ENCODE results near the gene CGN.

The CGN gene

GRCh38 chr1:151482017-151482416 is 29.2 kb upstream of the CGN start:
- Mint-ChIP-seq H3K4me3 (no peak overlapping the region), H3K27me3 (peaks cover 4% of the 10 kb centered on the region), H3K9me3 (no peaks in the 10 kb centered on the region), H3K4me1 (no peaks in the 10 kb centered on the region), H3K36me3 (ENCODE audit: insufficient read depth) (no peaks in the 10 kb centered on the region), H3K27ac (ENCODE audit: low read depth) (no peak overlapping the region)
- DNase-seq (ENCODE audit: low spot score in 2 of 2) (no peak), ATAC-seq (replicated peaks; ENCODE audit: extremely low read depth, poor library complexity, severe bottlenecking) (no peak)

GRCh38 chr1:151485685-151486255 is 25.4 kb upstream of the CGN start:
- ATAC-seq (replicated peaks; ENCODE audit: extremely low read depth, poor library complexity, severe bottlenecking) = no peak
- H3K27me3 Mint-ChIP-seq = no peaks in the 10 kb centered on the region
- H3K9me3 Mint-ChIP-seq = no peaks in the 10 kb centered on the region
- DNase-seq (ENCODE audit: low spot score in 2 of 2) = no peak
- H3K4me1 Mint-ChIP-seq = no peaks in the 10 kb centered on the region
- no peaks in the 10 kb centered on the region for H3K36me3 Mint-ChIP-seq (ENCODE audit: insufficient read depth)
- no peak overlapping the region for H3K4me3 Mint-ChIP-seq
- H3K27ac Mint-ChIP-seq (ENCODE audit: low read depth) = no peak overlapping the region

GRCh38 chr1:151486557-151486956 is 24.6 kb upstream of the CGN start:
- no peaks in the 10 kb centered on the region for H3K36me3 Mint-ChIP-seq (ENCODE audit: insufficient read depth)
- no peaks in the 10 kb centered on the region for H3K9me3 Mint-ChIP-seq
- H3K4me1 Mint-ChIP-seq = no peaks in the 10 kb centered on the region
- DNase-seq (ENCODE audit: low spot score in 2 of 2) (no peak), ATAC-seq (replicated peaks; ENCODE audit: extremely low read depth, poor library complexity, severe bottlenecking) (no peak)
- no peak overlapping the region for H3K27ac Mint-ChIP-seq (ENCODE audit: low read depth)
- H3K27me3 Mint-ChIP-seq = no peaks in the 10 kb centered on the region
- no peak overlapping the region for H3K4me3 Mint-ChIP-seq

GRCh38 chr1:151491641-151492040 is 19.5 kb upstream of the CGN start:
- no peak for ATAC-seq (replicated peaks; ENCODE audit: extremely low read depth, poor library complexity, severe bottlenecking)
- no peaks in the 10 kb centered on the region for H3K4me1 Mint-ChIP-seq

GRCh38 chr1:151492120-151492519 is 19.1 kb upstream of the CGN start:
- Mint-ChIP-seq H3K27ac (ENCODE audit: low read depth) (no peak overlapping the region), H3K9me3 (no peaks in the 10 kb centered on the region), H3K27me3 (no peaks in the 10 kb centered on the region), H3K4me3 (no peak overlapping the region), H3K36me3 (ENCODE audit: insufficient read depth) (no peaks in the 10 kb centered on the region), H3K4me1 (no peaks in the 10 kb centered on the region)
- ATAC-seq (replicated peaks; ENCODE audit: extremely low read depth, poor library complexity, severe bottlenecking) = no peak
- no peak for DNase-seq (ENCODE audit: low spot score in 2 of 2)

More at GRCh38 chr1:151491641-151492040, 19.5 kb upstream of the CGN start:
- Mint-ChIP-seq H3K9me3 (no peaks in the 10 kb centered on the region), H3K36me3 (ENCODE audit: insufficient read depth) (no peaks in the 10 kb centered on the region), H3K27ac (ENCODE audit: low read depth) (no peak overlapping the region), H3K4me3 (no peak overlapping the region), H3K27me3 (no peaks in the 10 kb centered on the region)
- no peak for DNase-seq (ENCODE audit: low spot score in 2 of 2)

- no peaks in the 10 kb centered on the region for H3K4me1 Mint-ChIP-seq
- H3K9me3 Mint-ChIP-seq = no peaks in the 10 kb centered on the region
- H3K27ac Mint-ChIP-seq (ENCODE audit: low read depth) = no peak overlapping the region
- no peak overlapping the region for H3K4me3 Mint-ChIP-seq
- no peaks in the 10 kb centered on the region for H3K36me3 Mint-ChIP-seq (ENCODE audit: insufficient read depth)
- ATAC-seq (replicated peaks; ENCODE audit: extremely low read depth, poor library complexity, severe bottlenecking) = no peak
- no peak for DNase-seq (ENCODE audit: low spot score in 2 of 2)
- H3K27me3 Mint-ChIP-seq = no peaks in the 10 kb centered on the region
Measured at GRCh38 chr1:151493042-151493441, 18.1 kb upstream of the CGN start.

GRCh38 chr1:151494741-151495281 is 16.4 kb upstream of the CGN start:
- DNase-seq (ENCODE audit: low spot score in 2 of 2) = no peak
- ATAC-seq (replicated peaks; ENCODE audit: extremely low read depth, poor library complexity, severe bottlenecking) = no peak
- H3K4me3 Mint-ChIP-seq = no peak overlapping the region
- no peaks in the 10 kb centered on the region for H3K27me3 Mint-ChIP-seq
- H3K36me3 Mint-ChIP-seq (ENCODE audit: insufficient read depth) = no peaks in the 10 kb centered on the region
- H3K9me3 Mint-ChIP-seq = no peaks in the 10 kb centered on the region
- no peaks in the 10 kb centered on the region for H3K4me1 Mint-ChIP-seq
- no peak overlapping the region for H3K27ac Mint-ChIP-seq (ENCODE audit: low read depth)

GRCh38 chr1:151495316-151495715 is 15.9 kb upstream of the CGN start:
- ATAC-seq (replicated peaks; ENCODE audit: extremely low read depth, poor library complexity, severe bottlenecking) (no peak), DNase-seq (ENCODE audit: low spot score in 2 of 2) (no peak)
- no peaks in the 10 kb centered on the region for H3K36me3 Mint-ChIP-seq (ENCODE audit: insufficient read depth)
- H3K27me3 Mint-ChIP-seq = no peaks in the 10 kb centered on the region
- no peaks in the 10 kb centered on the region for H3K4me1 Mint-ChIP-seq
- H3K4me3 Mint-ChIP-seq = no peak overlapping the region
- H3K27ac Mint-ChIP-seq (ENCODE audit: low read depth) = no peak overlapping the region
- H3K9me3 Mint-ChIP-seq = no peaks in the 10 kb centered on the region

GRCh38 chr1:151499365-151499764 is 11.8 kb upstream of the CGN start:
- H3K4me1 Mint-ChIP-seq = no peaks in the 10 kb centered on the region
- no peaks in the 10 kb centered on the region for H3K27me3 Mint-ChIP-seq
- no peak for ATAC-seq (replicated peaks; ENCODE audit: extremely low read depth, poor library complexity, severe bottlenecking)
- no peaks in the 10 kb centered on the region for H3K9me3 Mint-ChIP-seq
- no peaks in the 10 kb centered on the region for H3K36me3 Mint-ChIP-seq (ENCODE audit: insufficient read depth)
- no peak overlapping the region for H3K27ac Mint-ChIP-seq (ENCODE audit: low read depth)
- no peak for DNase-seq (ENCODE audit: low spot score in 2 of 2)
- no peak overlapping the region for H3K4me3 Mint-ChIP-seq

- no peak for ATAC-seq (replicated peaks; ENCODE audit: extremely low read depth, poor library complexity, severe bottlenecking)
- H3K27ac Mint-ChIP-seq (ENCODE audit: low read depth) = no peak overlapping the region
- H3K4me3 Mint-ChIP-seq = no peak overlapping the region
- H3K27me3 Mint-ChIP-seq = no peaks in the 10 kb centered on the region
- H3K9me3 Mint-ChIP-seq = no peaks in the 10 kb centered on the region
- H3K4me1 Mint-ChIP-seq = no peaks in the 10 kb centered on the region
- no peak for DNase-seq (ENCODE audit: low spot score in 2 of 2)
- H3K36me3 Mint-ChIP-seq (ENCODE audit: insufficient read depth) = no peaks in the 10 kb centered on the region
Measured at GRCh38 chr1:151499930-151500329, 11.3 kb upstream of the CGN start.

GRCh38 chr1:151501474-151501873 is 9.7 kb upstream of the CGN start:
- ATAC-seq (replicated peaks; ENCODE audit: extremely low read depth, poor library complexity, severe bottlenecking) = no peak
- Mint-ChIP-seq H3K4me3 (no peak overlapping the region), H3K9me3 (no peaks in the 10 kb centered on the region), H3K4me1 (no peaks in the 10 kb centered on the region), H3K27me3 (no peaks in the 10 kb centered on the region), H3K27ac (ENCODE audit: low read depth) (no peak overlapping the region), H3K36me3 (ENCODE audit: insufficient read depth) (no peaks in the 10 kb centered on the region)
- no peak for DNase-seq (ENCODE audit: low spot score in 2 of 2)

- H3K36me3 Mint-ChIP-seq (ENCODE audit: insufficient read depth) = no peaks in the 10 kb centered on the region
- H3K4me1 Mint-ChIP-seq = no peaks in the 10 kb centered on the region
- no peak overlapping the region for H3K27ac Mint-ChIP-seq (ENCODE audit: low read depth)
- DNase-seq (ENCODE audit: low spot score in 2 of 2) (no peak), ATAC-seq (replicated peaks; ENCODE audit: extremely low read depth, poor library complexity, severe bottlenecking) (no peak)
- no peaks in the 10 kb centered on the region for H3K27me3 Mint-ChIP-seq
- no peaks in the 10 kb centered on the region for H3K9me3 Mint-ChIP-seq
- H3K4me3 Mint-ChIP-seq = no peak overlapping the region
Measured at GRCh38 chr1:151502035-151502700, 9.0 kb upstream of the CGN start.
